ENCODE results near the gene SLC44A2. TPM values are rescaled to one million over a fixed set of nuclear protein-coding genes. Genes with fewer than 3 reads are reported as not detected.
"Not testable (repeated sequence)": the region's sequence is repeated elsewhere in the genome, so short reads cannot be mapped to it uniquely, and the experiment has no call there.

Gene SLC44A2
- total and polyA plus RNA-seq, 5 donors: 70.1 to 145 (median 109) TPM

DNA sequence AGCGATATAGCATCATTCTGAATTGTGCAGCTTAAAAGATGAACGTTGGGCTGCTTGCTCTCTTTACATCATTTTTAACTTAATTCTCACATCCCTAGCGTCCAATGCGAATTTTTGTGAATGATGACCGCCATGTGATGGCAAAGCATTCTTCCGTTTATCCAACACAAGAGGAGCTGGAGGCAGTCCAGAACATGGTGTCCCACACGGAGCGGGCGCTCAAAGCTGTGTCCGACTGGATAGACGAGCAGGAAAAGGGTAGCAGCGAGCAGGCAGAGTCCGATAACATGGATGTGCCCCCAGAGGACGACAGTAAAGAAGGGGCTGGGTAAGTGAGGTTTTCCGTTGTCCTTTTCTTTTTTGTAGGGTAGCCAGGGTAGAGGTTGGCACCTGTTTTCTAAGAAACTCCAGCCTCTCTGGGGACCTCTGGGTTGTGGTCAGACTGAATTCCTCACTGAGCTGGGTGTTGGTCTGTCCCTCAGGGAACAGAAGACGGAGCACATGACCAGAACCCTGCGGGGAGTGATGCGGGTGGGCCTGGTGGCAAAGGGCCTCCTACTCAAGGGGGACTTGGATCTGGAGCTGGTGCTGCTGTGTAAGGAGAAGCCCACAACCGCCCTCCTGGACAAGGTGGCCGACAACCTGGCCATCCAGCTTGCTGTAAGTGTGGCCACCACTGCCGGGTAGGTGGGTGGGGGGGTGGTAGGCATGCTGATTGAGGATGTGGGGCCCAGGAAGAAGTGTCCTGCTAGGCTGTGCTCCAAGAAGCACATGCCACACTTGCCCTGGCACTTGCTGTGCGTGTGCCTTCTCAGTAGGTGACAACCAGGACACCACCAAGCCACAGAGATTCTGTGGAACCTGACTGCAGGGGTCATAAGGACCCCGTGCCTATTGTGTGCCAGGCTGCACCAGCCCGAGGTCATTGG is 45.8 kb downstream of the SLC44A2 start:
- H3K4me1 ChIP-seq (ENCODE audit: control insufficient read depth, insufficient read depth, low read length): no peaks in the 10 kb centered on the region
- ATAC-seq (peak; percentile 15 to 44), DNase-seq (peak in 2 of 3 donors; percentile 58 to 73)
- H3K27me3 ChIP-seq (ENCODE audit: control insufficient read depth, insufficient read depth): no peaks in the 10 kb centered on the region
- intact Hi-C loops (cut with DNase I): no loop called here
- H3K27ac ChIP-seq (ENCODE audit: low read length): no peak overlapping the region
- 69% methylated on average over 24 of the region's 24 CpGs for WGBS
- H3K4me3 ChIP-seq (ENCODE audit: low read length): no peak overlapping the region
- H3K9me3 ChIP-seq (ENCODE audit: control insufficient read depth, low read length): no peaks in the 10 kb centered on the region

DNA sequence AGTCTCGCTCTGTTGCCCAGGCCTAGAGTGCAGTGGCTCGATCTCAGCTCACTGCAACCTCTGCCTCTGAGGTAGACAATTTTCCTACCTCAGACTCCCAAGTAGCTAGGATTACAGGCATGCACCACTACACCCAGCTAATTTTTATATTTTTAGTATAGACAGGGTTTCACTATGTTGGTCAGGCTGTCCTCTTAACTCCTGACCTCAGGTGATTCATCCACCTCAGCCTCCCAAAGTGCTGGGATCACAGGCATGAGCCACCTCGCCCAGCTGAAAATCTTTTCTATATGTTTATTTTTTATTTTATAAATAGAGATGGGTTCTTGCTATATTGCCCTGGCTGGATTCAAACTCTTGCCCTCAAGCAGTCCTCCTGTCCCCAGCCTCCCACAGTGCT is 46.6 kb downstream of the SLC44A2 start:
- WGBS: 93% methylated on average over 3 of the region's 3 CpGs
- H3K27ac ChIP-seq (ENCODE audit: low read length): not testable (repeated sequence)

DNA sequence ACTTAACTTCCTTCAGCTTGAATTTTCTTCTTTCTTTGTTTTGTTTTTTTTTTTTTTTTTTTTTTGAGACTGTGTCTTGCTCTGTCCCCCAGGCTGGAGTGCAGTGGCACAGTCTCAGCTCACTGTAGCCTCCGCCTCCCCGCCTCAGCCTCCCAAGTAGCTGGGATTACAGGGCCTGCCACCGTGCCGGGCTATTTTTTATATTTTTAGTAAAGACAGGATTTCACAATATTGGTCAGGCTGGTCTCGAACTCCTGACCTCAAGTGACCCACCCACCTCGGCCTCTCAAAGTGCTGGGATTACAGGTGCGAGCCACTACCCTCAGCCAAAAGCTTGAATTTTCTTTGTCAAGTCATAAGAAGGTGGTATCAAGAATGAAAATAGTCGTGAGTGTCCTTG is 49.9 kb downstream of the SLC44A2 start:
- H3K4me1 ChIP-seq (ENCODE audit: control insufficient read depth, insufficient read depth, low read length); H3K4me3 ChIP-seq (ENCODE audit: low read length); H3K9me3 ChIP-seq (ENCODE audit: control insufficient read depth, low read length); DNase-seq; intact Hi-C loops (cut with DNase I); ATAC-seq; H3K27ac ChIP-seq (ENCODE audit: low read length); H3K27me3 ChIP-seq (ENCODE audit: control insufficient read depth, insufficient read depth): not testable (repeated sequence)
- 85% methylated on average over 8 of the region's 8 CpGs for WGBS

More for the DNA sequence above, 46.6 kb downstream of the SLC44A2 start:
- H3K4me1 ChIP-seq (ENCODE audit: control insufficient read depth, insufficient read depth, low read length); ATAC-seq; H3K9me3 ChIP-seq (ENCODE audit: control insufficient read depth, low read length); intact Hi-C loops (cut with DNase I); H3K27me3 ChIP-seq (ENCODE audit: control insufficient read depth, insufficient read depth); H3K4me3 ChIP-seq (ENCODE audit: low read length); DNase-seq: not testable (repeated sequence)

DNA sequence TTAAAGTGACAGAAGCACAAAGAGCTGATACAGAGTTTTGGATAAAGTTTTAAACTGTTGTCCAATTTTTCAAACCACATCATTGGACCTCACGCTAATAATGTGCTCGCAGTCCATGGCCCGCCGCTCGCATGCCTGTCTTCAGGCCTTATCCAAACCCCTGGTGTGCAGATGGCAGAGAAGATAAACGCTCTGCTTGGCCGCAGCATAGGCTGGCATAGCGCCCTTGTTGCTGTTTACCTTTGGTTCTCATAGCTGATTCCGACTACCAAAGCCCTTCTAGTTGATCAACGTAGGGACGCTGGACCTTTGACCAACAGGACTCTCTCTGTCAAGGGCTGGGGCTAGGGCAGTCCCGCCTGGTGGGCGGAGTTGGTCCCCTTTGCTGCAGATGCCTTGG is 52.4 kb downstream of the SLC44A2 start:
- DNase-seq: no peak
- Histone ChIP-seq H3K4me1 (ENCODE audit: control insufficient read depth, insufficient read depth, low read length) (no peaks in the 10 kb centered on the region), H3K27me3 (ENCODE audit: control insufficient read depth, insufficient read depth) (no peaks in the 10 kb centered on the region), H3K4me3 (ENCODE audit: low read length) (no peak overlapping the region), H3K27ac (ENCODE audit: low read length) (no peak overlapping the region), H3K9me3 (ENCODE audit: control insufficient read depth, low read length) (no peaks in the 10 kb centered on the region)
- no peak for ATAC-seq
- intact Hi-C loops (cut with DNase I): no loop called here
- 86% methylated on average over 13 of the region's 13 CpGs for WGBS

DNA sequence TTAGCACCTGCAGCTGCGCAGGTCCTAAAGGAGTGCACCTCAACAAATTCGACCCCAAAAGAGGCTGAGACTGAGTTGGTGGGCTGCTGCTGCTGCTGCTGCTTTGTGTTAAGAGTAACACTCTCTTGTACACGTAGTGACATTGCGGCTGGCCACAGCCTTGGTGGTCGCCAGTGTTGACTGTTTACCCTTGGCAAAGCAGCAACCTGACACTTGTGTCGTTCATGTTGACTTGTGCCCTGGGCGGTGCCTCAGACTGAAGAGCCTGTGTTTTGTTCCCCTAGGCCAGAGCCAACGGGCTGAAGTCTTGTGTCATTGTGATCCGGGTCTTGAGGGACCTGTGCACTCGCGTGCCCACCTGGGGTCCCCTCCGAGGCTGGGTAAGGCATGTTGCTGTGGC is 53.5 kb downstream of the SLC44A2 start:
- no peak for ATAC-seq
- H3K27ac ChIP-seq (ENCODE audit: low read length): no peak overlapping the region
- H3K4me1 ChIP-seq (ENCODE audit: control insufficient read depth, insufficient read depth, low read length): no peaks in the 10 kb centered on the region
- H3K9me3 ChIP-seq (ENCODE audit: control insufficient read depth, low read length): no peaks in the 10 kb centered on the region
- intact Hi-C loops (cut with DNase I): no loop called here
- no peaks in the 10 kb centered on the region for H3K27me3 ChIP-seq (ENCODE audit: control insufficient read depth, insufficient read depth)
- no peak overlapping the region for H3K4me3 ChIP-seq (ENCODE audit: low read length)
- DNase-seq: no peak
- 91% methylated on average over 12 of the region's 12 CpGs for WGBS

DNA sequence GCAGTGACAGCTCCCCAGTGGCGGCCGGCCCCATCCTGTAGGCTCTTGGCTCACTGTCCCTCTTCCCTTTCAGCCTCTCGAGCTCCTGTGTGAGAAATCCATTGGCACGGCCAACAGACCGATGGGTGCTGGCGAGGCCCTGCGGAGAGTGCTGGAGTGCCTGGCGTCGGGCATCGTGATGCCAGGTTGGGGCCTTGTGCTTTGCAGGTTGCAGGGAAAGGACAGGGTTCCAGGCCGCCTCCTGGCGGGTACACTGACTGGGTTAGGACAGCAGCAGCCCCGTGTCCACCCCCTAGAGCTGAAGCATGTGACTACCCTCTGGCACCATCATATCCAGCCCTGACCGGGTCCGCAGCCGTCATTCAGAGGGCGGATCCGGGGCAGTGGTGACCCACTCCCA is 54.4 kb downstream of the SLC44A2 start:
- Histone ChIP-seq H3K4me1 (ENCODE audit: control insufficient read depth, insufficient read depth, low read length) (no peaks in the 10 kb centered on the region), H3K9me3 (ENCODE audit: control insufficient read depth, low read length) (no peaks in the 10 kb centered on the region), H3K27me3 (ENCODE audit: control insufficient read depth, insufficient read depth) (no peaks in the 10 kb centered on the region), H3K4me3 (ENCODE audit: low read length) (no peak overlapping the region), H3K27ac (ENCODE audit: low read length) (no peak overlapping the region)
- intact Hi-C loops (cut with DNase I): no loop called here
- DNase-seq: no peak
- WGBS: 86% methylated on average over 18 of the region's 18 CpGs
- ATAC-seq: peak; percentile 51 to 55

DNA sequence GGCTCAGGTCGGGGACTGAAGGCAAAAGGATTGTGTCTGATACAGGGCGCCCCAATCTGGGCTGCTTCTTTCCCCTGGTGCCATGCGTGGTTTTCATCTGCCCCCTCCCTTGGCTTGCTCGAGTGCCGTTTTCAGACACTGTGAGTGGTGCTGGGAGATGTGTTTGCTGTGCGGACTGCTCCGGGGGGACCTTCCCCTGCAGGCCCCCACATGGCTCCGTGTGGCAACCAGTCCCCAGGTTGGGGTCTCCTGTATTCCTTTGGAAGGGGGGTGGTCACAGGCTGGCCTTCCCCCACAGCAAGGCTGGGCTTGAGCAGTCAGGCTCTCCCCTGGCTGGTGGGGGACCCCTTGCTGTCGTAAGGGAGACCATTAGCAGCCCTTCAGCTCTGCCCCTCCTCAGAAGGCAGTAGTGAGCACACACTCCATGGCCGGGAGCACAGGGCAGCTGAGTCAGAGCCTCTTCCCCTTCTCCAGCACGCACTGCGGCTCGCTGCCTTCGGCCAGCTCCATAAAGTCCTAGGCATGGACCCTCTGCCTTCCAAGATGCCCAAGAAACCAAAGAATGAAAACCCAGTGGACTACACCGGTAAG is 55.3 kb downstream of the SLC44A2 start:
- Histone ChIP-seq H3K27ac (ENCODE audit: low read length) (no peak overlapping the region), H3K4me3 (ENCODE audit: low read length) (no peak overlapping the region), H3K4me1 (ENCODE audit: control insufficient read depth, insufficient read depth, low read length) (no peaks in the 10 kb centered on the region), H3K27me3 (ENCODE audit: control insufficient read depth, insufficient read depth) (no peaks in the 10 kb centered on the region), H3K9me3 (ENCODE audit: control insufficient read depth, low read length) (no peaks in the 10 kb centered on the region)
- WGBS: 93% methylated on average over 15 of the region's 15 CpGs
- ATAC-seq (no peak), DNase-seq (no peak)
- intact Hi-C loops (cut with DNase I): no loop called here

DNA sequence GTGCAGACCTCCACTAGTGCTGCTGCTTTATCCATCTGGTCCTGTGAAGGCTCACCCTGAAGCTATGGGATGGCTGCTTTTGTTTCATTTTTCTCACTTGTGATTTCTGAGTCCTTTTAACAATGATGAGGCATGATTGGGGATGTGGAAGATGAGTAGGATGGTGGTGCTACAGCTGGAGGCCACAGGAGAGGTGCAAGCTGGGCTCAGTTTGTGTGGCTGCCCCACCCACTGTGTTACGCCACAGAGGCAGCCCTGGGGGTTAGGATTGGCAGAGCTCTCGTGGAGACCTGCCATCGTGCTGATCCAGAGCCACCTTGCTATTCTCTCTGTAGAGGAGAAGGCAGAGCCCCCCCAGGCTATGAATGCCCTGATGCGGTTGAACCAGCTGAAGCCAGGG is 56.3 kb downstream of the SLC44A2 start:
- no peak for DNase-seq
- Histone ChIP-seq H3K4me1 (ENCODE audit: control insufficient read depth, insufficient read depth, low read length) (no peaks in the 10 kb centered on the region), H3K27me3 (ENCODE audit: control insufficient read depth, insufficient read depth) (no peaks in the 10 kb centered on the region), H3K27ac (ENCODE audit: low read length) (no peak overlapping the region), H3K4me3 (ENCODE audit: low read length) (no peak overlapping the region), H3K9me3 (ENCODE audit: control insufficient read depth, low read length) (no peaks in the 10 kb centered on the region)
- WGBS: 87% methylated on average over 4 of the region's 4 CpGs
- no peak for ATAC-seq
- intact Hi-C loops (cut with DNase I): no loop called here

DNA sequence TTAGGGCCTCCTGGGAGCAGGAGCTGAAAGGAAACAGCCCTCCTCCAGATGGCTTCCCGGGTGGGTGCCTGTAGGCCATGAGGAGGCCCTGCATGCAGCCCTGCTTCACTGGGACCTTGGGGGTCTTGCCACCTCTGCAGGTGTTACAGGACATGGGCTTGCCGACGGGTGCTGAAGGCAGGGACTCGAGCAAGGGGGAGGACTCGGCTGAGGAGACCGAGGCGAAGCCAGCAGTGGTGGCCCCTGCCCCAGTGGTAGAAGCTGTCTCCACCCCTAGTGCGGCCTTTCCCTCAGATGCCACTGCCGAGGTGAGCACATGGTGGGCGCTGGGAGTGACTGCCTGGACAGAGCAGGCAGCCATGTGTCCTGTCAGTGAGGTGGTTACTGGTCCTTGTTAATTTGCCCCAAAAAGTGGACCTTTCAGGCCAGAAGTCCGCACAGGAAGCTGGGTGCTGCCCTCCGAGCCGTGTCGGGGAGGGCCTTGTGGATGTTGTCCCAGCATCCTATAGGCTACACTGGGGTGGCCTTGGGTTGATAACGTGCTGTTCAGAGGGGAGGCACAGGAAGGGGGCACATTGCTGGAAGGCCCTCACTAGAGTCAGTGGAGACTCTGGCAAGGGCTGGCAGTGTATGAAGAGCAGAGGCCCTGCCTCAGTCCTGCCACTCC is 57.2 kb downstream of the SLC44A2 start:
- no peak for DNase-seq
- intact Hi-C loops (cut with DNase I): no loop called here
- 89% methylated on average over 15 of the region's 15 CpGs for WGBS

DNA sequence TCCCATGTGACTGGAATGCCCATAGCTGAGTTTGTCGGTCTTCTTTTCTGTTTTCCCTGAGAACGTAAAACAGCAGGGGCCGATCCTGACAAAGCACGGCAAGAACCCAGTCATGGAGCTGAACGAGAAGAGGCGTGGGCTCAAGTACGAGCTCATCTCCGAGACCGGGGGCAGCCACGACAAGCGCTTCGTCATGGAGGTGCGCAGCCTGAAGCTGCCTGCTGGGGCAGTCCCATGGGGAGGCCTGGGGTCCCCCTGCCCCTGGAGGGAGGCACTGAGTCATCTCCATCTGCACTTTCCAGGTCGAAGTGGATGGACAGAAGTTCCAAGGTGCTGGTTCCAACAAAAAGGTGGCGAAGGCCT is 57.7 kb downstream of the SLC44A2 start:
- Histone ChIP-seq H3K9me3 (ENCODE audit: control insufficient read depth, low read length) (no peaks in the 10 kb centered on the region), H3K4me1 (ENCODE audit: control insufficient read depth, insufficient read depth, low read length) (no peaks in the 10 kb centered on the region), H3K27ac (ENCODE audit: low read length) (no peak overlapping the region), H3K4me3 (ENCODE audit: low read length) (no peak overlapping the region), H3K27me3 (ENCODE audit: control insufficient read depth, insufficient read depth) (no peaks in the 10 kb centered on the region)
- ATAC-seq (no peak), DNase-seq (no peak)
- 92% methylated on average over 15 of the region's 15 CpGs for WGBS
- intact Hi-C loops (cut with DNase I): no loop called here

More for the DNA sequence above, 57.2 kb downstream of the SLC44A2 start:
- no peak overlapping the region for H3K4me3 ChIP-seq (ENCODE audit: low read length)
- no peak overlapping the region for H3K27ac ChIP-seq (ENCODE audit: low read length)
- H3K27me3 ChIP-seq (ENCODE audit: control insufficient read depth, insufficient read depth): no peaks in the 10 kb centered on the region
- ATAC-seq: no peak
- no peaks in the 10 kb centered on the region for H3K4me1 ChIP-seq (ENCODE audit: control insufficient read depth, insufficient read depth, low read length)
- no peaks in the 10 kb centered on the region for H3K9me3 ChIP-seq (ENCODE audit: control insufficient read depth, low read length)

DNA sequence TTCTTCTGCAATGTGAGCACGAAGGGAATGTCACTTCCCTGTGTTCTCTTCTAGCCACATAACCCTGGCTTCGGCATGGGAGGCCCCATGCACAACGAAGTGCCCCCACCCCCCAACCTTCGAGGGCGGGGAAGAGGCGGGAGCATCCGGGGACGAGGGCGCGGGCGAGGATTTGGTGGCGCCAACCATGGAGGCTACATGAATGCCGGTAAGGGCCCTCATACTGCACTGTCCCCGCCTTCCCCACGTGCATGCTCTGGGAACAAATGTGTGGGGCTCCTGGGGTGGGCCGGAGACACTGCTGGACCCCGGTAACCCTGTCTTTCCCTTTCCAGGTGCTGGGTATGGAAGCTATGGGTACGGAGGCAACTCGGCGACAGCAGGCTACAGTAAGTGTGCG is 58.2 kb downstream of the SLC44A2 start:
- no peak for ATAC-seq
- 89% methylated on average over 21 of the region's 21 CpGs for WGBS
- intact Hi-C loops (cut with DNase I): no loop called here

More for the DNA sequence above, 58.2 kb downstream of the SLC44A2 start:
- no peak overlapping the region for H3K4me3 ChIP-seq (ENCODE audit: low read length)
- DNase-seq: no peak
- no peak overlapping the region for H3K27ac ChIP-seq (ENCODE audit: low read length)
- H3K4me1 ChIP-seq (ENCODE audit: control insufficient read depth, insufficient read depth, low read length): no peaks in the 10 kb centered on the region
- H3K27me3 ChIP-seq (ENCODE audit: control insufficient read depth, insufficient read depth): no peaks in the 10 kb centered on the region
- H3K9me3 ChIP-seq (ENCODE audit: control insufficient read depth, low read length): no peaks in the 10 kb centered on the region

All from right cardiac atrium (tissue), 5 donors.